D721Med (cell line): ENCODE results near the gene P3H3.

Experiments used
- DNase-seq: peaks from one replicate; pipeline ENCODE4 v3.0.0; 2011; ENCODE audit warnings: low spot score; ENCODE audit not compliant: insufficient read length
- FAIRE-seq: peaks from 2 replicates; lab custom pipeline; 2011; peaks lifted over from hg19 to GRCh38; lab: Jason Lieb, UNC
- TF ChIP-seq, protein P1 (sequence below): IDR thresholded peaks from 2 replicates; pipeline ENCODE4 v1.5.1; 2012; ENCODE audit warnings: mild to moderate bottlenecking, control low read depth; ENCODE audit not compliant: insufficient read depth; ENCODE audit errors: missing control alignments

The P3H3 gene

DNA sequence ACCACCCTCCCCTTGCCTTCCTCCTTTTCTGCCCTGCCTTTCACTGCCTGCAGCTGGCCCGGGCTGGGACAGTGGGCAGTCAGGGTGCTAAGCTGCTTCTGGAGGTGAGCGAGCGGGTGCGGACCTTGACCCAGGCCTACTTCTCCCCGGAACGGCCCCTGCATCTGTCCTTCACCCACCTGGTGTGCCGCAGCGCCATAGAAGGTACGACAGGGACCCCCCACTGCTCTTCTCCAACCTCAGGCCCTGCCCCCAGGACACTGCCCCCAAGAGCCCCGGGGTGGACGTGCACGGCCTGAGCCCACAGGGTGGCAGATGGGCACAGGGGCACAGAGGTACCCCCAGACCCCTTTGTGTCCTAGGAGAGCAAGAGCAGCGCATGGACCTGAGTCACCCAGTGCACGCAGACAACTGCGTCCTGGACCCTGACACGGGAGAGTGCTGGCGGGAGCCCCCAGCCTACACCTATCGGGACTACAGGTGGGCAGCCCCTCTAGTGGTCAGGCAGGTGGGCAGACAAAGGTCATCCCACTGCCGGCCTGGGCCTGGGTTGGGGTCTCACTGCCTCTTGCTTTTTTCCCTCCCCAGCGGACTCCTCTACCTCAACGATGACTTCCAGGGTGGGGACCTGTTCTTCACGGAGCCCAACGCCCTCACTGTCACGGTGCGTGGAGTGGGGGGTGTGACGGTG lies 9.3 kb downstream of the P3H3 start:
- FAIRE-seq (no peak), DNase-seq (no peak)
- TF ChIP-seq, protein P1, sequence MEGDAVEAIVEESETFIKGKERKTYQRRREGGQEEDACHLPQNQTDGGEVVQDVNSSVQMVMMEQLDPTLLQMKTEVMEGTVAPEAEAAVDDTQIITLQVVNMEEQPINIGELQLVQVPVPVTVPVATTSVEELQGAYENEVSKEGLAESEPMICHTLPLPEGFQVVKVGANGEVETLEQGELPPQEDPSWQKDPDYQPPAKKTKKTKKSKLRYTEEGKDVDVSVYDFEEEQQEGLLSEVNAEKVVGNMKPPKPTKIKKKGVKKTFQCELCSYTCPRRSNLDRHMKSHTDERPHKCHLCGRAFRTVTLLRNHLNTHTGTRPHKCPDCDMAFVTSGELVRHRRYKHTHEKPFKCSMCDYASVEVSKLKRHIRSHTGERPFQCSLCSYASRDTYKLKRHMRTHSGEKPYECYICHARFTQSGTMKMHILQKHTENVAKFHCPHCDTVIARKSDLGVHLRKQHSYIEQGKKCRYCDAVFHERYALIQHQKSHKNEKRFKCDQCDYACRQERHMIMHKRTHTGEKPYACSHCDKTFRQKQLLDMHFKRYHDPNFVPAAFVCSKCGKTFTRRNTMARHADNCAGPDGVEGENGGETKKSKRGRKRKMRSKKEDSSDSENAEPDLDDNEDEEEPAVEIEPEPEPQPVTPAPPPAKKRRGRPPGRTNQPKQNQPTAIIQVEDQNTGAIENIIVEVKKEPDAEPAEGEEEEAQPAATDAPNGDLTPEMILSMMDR, result no peak

DNA sequence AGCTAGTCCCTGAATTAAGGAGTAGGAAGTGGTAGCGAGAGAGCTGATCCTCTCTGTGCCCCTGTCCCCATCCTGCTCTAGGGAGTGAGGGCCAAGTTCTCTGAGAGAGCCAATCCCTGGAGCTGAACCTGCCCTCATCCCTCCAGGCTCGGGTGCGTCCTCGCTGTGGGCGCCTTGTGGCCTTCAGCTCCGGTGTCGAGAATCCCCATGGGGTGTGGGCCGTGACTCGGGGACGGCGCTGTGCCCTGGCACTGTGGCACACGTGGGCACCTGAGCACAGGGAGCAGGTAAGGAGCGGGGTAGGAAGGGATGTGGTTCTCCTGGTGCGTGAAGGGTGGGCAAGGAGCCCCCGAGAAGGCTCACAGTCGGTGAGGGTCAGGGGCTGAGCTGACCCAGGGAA lies 10.6 kb downstream of the P3H3 start:
- DNase-seq (no peak), FAIRE-seq (no peak)
- TF ChIP-seq, protein P1, result no peak

DNA sequence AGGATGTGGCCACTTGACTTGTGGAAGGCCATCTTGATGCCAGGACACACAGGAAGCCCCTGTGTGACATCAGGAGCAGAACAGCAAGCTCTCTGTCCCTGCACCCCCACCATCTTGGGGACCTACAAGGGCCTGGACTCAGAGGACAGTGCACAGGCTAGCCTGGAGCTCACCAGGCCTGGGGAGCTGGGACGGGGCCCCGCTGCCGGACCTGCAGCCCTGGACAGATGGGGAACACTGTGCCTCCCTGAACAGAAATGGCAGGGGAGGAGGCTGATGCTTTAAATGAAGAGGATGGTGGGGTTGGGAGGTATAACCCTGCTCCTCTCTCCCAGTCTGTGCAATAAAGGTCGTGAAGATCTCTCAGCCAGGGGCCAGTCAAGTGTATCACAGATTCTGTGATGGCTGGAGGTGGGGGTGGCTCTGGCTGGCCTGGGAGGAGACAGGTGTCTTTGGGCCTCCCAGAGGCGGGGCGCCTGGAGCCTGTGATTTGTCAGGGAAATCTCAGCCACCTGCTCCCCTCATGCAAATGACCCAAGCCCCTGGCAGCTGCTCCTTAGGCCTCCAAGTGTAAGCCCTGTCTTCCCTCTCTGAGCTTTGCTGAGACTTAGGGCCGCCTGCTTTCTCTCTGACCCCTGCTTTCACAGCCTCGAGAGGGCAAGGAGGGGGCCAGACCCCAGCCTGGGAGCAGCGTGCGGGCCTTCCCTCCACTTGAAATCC lies 11.4 kb downstream of the P3H3 start:
- TF ChIP-seq, protein P1, result no peak
- DNase-seq (no peak), FAIRE-seq (peak; percentile 21)

DNA sequence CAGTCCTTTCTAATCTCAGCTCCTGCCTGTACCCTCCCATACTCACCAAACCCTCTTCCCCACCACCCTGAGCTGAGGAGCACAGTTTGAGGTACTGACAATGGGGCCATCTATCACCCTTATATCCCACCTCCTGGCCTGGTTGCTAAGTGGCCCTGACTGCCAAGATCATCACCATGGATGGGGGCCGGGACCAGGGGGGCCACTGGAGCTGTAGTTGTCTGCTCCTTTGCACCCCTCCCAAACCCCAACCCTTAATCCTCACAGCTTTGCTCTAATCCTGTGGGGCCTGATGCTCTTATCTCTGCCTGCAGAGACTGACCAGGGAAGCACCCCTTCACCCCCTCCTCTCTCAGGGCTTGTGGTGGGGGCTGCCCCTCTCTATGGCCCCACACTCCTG lies 12.1 kb downstream of the P3H3 start:
- peak; percentile 83 for FAIRE-seq
- TF ChIP-seq, protein P1, result no peak
- DNase-seq, result no peak

DNA sequence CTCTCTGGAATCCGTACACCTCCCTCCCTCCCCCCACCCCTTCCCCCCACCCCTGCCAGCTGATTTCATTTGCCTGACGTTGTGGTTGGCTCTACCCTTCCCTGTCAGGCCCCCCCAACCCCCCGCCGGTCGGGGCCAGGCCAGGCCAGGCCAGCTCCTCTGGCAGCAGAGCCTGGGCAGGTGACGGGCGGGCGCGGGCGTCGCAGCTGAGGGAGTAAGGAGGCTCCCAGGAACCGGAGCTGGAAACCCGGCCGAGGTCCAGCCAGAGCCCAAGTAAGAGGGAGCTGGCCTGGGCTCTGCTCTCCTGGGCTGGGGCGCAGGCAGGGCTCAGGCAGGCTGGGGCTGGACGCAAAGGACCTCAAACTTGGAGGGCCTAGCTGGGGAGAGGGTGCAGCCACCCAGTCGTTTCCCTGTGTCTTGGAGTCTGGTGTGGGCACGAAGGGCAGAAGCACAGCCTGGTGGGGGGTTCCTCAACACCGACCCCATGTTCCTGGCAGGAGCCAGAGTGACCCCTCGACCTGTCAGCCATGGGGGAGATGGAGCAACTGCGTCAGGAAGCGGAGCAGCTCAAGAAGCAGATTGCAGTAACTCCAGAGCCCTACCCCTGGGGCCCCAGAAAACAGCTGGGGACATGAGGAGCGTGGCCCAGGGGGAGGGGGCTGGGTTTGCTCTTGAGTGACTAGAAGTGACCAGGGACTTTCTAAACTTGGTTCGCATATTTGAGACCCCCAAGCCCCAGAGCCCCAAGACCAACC lies 12.7 kb downstream of the P3H3 start, which contains the start of gene GNB3:
Gene GNB3, plus strand, starts transcription at position 165 of the 755 bp plus-strand sequence. Its CDS starts 363 bp downstream, at position 528.
- DNase-seq (no peak), FAIRE-seq (no peak)
- TF ChIP-seq, protein P1, result no peak

DNA sequence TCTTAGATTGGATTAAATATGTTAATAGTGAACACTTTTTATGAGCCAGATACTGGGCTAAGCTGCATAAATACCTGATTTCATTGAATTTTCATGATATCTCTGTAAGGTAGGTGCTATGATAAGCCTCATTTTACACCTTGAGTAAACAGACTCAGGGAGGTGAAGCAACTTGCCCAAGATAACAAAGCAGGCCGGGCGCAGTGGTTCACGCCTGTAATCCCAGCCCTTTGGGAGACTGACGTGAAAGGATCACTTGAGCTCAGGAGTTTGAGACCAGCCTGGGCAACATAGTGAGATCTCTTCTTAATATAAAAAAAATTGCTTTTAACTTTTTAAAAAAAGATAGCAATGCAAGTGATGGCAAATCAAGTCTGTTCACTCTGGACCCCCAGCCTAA lies 13.9 kb downstream of the P3H3 start:
- no peak for DNase-seq
- FAIRE-seq, result no peak
- TF ChIP-seq, protein P1, result no peak
